Colonic mucosa (tissue), 4 donors: Measurements from ENCODE around the gene ADAMTSL4. TPM values are rescaled to one million over a fixed set of nuclear protein-coding genes. Genes with fewer than 3 reads are reported as not detected.
A peak's percentile ranks its signal among the peaks of the same experiment; 100 is the strongest.

Source experiments
- DNase-seq: peaks from one replicate; pipeline ENCODE4 v3.0.0-alpha.2; 2020
- H3K27ac ChIP-seq: fragments of 200-600 bp; one replicate; pipeline ENCODE4 v1.8.0; 2021
- H3K27me3 ChIP-seq: fragments of 200-600 bp; one replicate; pipeline ENCODE4 v1.8.0; 2021
- H3K36me3 ChIP-seq: fragments of 200-600 bp; one replicate; pipeline ENCODE4 v1.8.0; 2021
- H3K4me1 ChIP-seq: fragments of 200-600 bp; one replicate; pipeline ENCODE4 v1.8.0; 2021; ENCODE audit warnings: mild to moderate bottlenecking
- H3K4me3 ChIP-seq: fragments of 200-600 bp; one replicate; pipeline ENCODE4 v1.8.0; 2021
- H3K9ac ChIP-seq, 2 donors: one replicate each; pipeline ENCODE4 v1.7.0; 2013; ENCODE audit warnings: control low read depth in 2 of 2, low read depth in 2 of 2, low read length in 2 of 2
- H3K9me3 ChIP-seq: fragments of 200-600 bp; one replicate; pipeline ENCODE4 v1.8.0; 2021
- intact Hi-C: fragments of 100-400 bp; cut with DNase I; formaldehyde crosslinking; loops from one replicate; pipeline ENCODE4 v1.14.1; 2022
- microRNA-seq: library from miRNA; unstranded; fragments of <30 nt; microRNA quantifications from one replicate; pipeline ENCODE4, GENCODE V29; 2019
- total RNA-seq, 2 donors: library from RNA; stranded (reverse); fragmentation: NEBNext Ultra II Directional in 1 of 2; extraction: Animal tissue kit (Norgen Biotek cat#: 25700) in 1 of 2; gene quantifications; one replicate each; pipeline ENCODE4 v1.2.1, GENCODE V29; 2021
- TF ChIP-seq, protein P1 (sequence below): fragments of 200-600 bp; IDR thresholded peaks from one replicate; pipeline ENCODE4 v1.8.0; 2022; ENCODE audit warnings: antibody characterized with exemption, mild to moderate bottlenecking
- donor health status: healthy.
- donor health status: DM: no; HTN: no; CAD: no.
- donor health status: DM: no; HTN: no; CAD: no.

ADAMTSL4 gene
- total RNA-seq, 2 donors from 2014 or later = 4.9 to 6.3 TPM

DNA sequence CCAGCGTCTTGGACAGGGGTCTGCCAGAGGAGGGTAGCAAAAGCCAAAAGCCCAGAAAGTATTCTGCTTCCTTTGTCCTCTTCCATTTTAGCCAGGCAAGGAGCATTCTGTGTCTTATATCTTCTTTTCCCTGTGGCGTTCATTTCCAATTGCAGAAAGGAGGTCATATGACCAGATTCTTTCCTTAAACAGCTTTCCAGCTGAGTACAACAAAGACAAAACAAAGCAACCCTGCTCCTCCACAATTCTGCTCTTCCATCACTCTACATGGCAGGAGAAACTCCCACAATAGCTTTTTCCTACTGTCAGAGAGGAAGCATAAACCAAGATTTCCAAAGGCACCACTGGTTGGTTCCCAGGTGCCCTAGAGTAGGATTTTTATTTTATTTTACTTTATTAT, 60.5 kb downstream of the ADAMTSL4 start:
- H3K4me1 ChIP-seq = peaks cover 24% of the 10 kb centered on the region

More for the DNA sequence above, 60.5 kb downstream of the ADAMTSL4 start:
- Histone ChIP-seq H3K27ac (peak overlapping the region; percentile 91), H3K9ac (no peak overlapping the region), H3K9me3 (no peaks in the 10 kb centered on the region), H3K27me3 (no peaks in the 10 kb centered on the region), H3K4me3 (no peak overlapping the region), H3K36me3 (no peaks in the 10 kb centered on the region)
- intact Hi-C loops = no loop called here
- DNase-seq = no peak
- TF ChIP-seq, protein P1, sequence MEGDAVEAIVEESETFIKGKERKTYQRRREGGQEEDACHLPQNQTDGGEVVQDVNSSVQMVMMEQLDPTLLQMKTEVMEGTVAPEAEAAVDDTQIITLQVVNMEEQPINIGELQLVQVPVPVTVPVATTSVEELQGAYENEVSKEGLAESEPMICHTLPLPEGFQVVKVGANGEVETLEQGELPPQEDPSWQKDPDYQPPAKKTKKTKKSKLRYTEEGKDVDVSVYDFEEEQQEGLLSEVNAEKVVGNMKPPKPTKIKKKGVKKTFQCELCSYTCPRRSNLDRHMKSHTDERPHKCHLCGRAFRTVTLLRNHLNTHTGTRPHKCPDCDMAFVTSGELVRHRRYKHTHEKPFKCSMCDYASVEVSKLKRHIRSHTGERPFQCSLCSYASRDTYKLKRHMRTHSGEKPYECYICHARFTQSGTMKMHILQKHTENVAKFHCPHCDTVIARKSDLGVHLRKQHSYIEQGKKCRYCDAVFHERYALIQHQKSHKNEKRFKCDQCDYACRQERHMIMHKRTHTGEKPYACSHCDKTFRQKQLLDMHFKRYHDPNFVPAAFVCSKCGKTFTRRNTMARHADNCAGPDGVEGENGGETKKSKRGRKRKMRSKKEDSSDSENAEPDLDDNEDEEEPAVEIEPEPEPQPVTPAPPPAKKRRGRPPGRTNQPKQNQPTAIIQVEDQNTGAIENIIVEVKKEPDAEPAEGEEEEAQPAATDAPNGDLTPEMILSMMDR = no peak

Small RNAs within 50 kb of the gene (microRNA-seq; reads per million reads assigned to microRNA genes)
- gene MIR4257 = not detected

Other genes with a start within 250 kb of the ADAMTSL4 start
- gene PRPF3, start 227.9 kb upstream of the ADAMTSL4 start, total RNA-seq = 10 to 100 TPM; 43.4 to 47.3 TPM
- 10 to 100 TPM; 27.0 to 28.9 TPM for gene RPRD2, start 185.3 kb upstream of the ADAMTSL4 start, total RNA-seq
- gene TARS2, start 62.0 kb upstream of the ADAMTSL4 start, total RNA-seq = 10 to 100 TPM; 19.1 to 30.4 TPM
- gene ECM1, start 41.3 kb upstream of the ADAMTSL4 start, total RNA-seq = 10 to 100 TPM in 1 of 2 donors, 1 to 10 TPM in 1; 6.3 to 10.5 TPM
- gene FALEC, start 33.7 kb upstream of the ADAMTSL4 start, total RNA-seq = not detected
- 100 to 1,000 TPM; 151 to 285 TPM for gene MCL1, start 30.2 kb downstream of the ADAMTSL4 start, total RNA-seq
- gene ENSA, start 80.2 kb downstream of the ADAMTSL4 start, total RNA-seq = 100 to 1,000 TPM; 199 to 227 TPM
- gene GOLPH3L, start 147.7 kb downstream of the ADAMTSL4 start, total RNA-seq = 100 to 1,000 TPM in 1 of 2 donors, 10 to 100 TPM in 1; 70.0 to 101 TPM
- 1 to 10 TPM in 1 of 2 donors, not detected in 1; 1.1 TPM for gene HORMAD1, start 171.5 kb downstream of the ADAMTSL4 start, total RNA-seq
- gene CTSS, start 216.4 kb downstream of the ADAMTSL4 start, total RNA-seq = 100 to 1,000 TPM; 210 to 554 TPM